ENCODE results near the gene THAP7.

DNA sequence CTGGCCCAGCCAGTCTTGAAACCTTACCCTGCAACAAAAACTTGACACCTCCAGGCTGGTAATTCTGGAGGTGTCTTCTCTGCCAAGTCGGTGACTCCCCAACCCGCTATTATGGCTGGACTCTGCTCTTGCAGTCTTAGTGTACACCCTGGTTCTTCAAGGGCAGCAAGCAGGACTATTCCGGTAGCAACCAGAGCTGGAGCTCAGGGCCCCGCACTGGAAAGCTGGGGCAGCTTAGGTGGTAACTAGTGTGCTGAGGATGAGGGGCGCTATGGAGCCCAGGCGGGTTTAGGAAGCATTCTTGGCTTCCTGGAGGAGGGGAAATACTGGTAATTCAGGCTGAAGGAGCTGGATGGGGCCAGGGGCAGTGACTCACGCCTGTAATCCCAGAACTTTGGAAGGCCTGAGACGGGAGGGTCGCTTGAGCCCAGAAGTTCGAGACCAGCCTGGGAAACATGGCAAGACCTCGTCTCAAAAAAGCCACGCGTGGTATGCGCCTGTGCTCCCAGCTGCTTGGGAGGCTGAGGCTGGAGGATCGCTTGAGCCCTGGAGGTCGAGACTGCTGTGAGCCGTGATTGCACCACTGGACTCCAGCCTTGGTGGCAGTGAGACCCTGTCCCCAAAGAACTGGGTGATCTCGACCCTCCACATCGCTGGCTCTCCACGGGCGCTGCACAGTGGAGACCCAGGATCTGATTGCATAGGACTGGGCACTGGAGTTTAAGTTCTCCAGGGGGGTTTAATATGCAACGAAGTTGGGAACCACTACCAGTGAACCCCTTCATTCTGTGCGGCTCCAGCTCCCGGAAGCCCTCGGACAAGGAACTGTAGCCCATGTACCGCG is 45.4 kb downstream of the THAP7 start:
- TF ChIP-seq, protein P1, sequence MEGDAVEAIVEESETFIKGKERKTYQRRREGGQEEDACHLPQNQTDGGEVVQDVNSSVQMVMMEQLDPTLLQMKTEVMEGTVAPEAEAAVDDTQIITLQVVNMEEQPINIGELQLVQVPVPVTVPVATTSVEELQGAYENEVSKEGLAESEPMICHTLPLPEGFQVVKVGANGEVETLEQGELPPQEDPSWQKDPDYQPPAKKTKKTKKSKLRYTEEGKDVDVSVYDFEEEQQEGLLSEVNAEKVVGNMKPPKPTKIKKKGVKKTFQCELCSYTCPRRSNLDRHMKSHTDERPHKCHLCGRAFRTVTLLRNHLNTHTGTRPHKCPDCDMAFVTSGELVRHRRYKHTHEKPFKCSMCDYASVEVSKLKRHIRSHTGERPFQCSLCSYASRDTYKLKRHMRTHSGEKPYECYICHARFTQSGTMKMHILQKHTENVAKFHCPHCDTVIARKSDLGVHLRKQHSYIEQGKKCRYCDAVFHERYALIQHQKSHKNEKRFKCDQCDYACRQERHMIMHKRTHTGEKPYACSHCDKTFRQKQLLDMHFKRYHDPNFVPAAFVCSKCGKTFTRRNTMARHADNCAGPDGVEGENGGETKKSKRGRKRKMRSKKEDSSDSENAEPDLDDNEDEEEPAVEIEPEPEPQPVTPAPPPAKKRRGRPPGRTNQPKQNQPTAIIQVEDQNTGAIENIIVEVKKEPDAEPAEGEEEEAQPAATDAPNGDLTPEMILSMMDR (IDR thresholded peaks at IDR 0.05), result no peak
- TF ChIP-seq ZFX (IDR thresholded peaks at IDR 0.05; ENCODE audit: borderline replicate concordance), result no peak
